B cell (primary cell): Measurements from ENCODE around the gene ANKLE2. TPM values are rescaled to one million over a fixed set of nuclear protein-coding genes. Genes with fewer than 3 reads are reported as not detected.
A peak's percentile ranks its signal among the peaks of the same experiment; 100 is the strongest.

ENCODE experiments used
- ATAC-seq: fragments of 200-7000 bp; cut with Tn5 transposase; one replicate; pipeline ENCODE4 v1.10.0; 2021; ENCODE audit warnings: low read depth, mild to moderate bottlenecking, moderate number of reproducible peaks, moderate library complexity
- CTCF ChIA-PET: fragments of 350-600 bp; sonication (Branson Sonifier 250); formaldehyde crosslinking; loops from one replicate; lab custom pipeline; 2021; ENCODE audit warnings: antibody characterized with exemption, inconsistent platforms; lab: Charles Lee
- POLR2A ChIA-PET: fragments of 350-600 bp; sonication (Branson Sonifier 250); formaldehyde crosslinking; loops from one replicate; lab custom pipeline; 2021; ENCODE audit warnings: antibody characterized with exemption; lab: Charles Lee
- DNase-seq: peaks from one replicate; pipeline ENCODE4 v3.0.0; 2013
- H2AFZ ChIP-seq: 2 replicates; pipeline ENCODE4 v1.6.1; 2012; ENCODE audit warnings: mild to moderate bottlenecking, low read depth, low read length; ENCODE audit not compliant: insufficient read depth, poor library complexity, severe bottlenecking
- H3K27ac ChIP-seq, 2 donors: 1 replicate in 1 of 2; 2 replicates in 1 of 2; pipeline ENCODE4 v1.5.1; 2012 to 2013; ENCODE audit warnings: low read length in 2 of 2, mild to moderate bottlenecking in 2 of 2, moderate library complexity in 1 of 2
- H3K27me3 ChIP-seq, 4 experiments: fragments of 200-600 bp in 1 of 4; sonication (generic) in 1 of 4; replicated peaks in 1 of 4; 1 replicate in 2 of 4; 2 replicates in 2 of 4; pipeline versions ENCODE4 v1.6.1 to v1.7.0; 2013 to 2016; ENCODE audit warnings: low read length in 3 of 4, mild to moderate bottlenecking in 2 of 4, mixed read lengths in 1 of 4, moderate library complexity in 1 of 4; ENCODE audit not compliant: insufficient read depth in 4 of 4, control insufficient read depth in 3 of 4; ENCODE audit errors: control extremely low read depth in 1 of 4
- H3K36me3 ChIP-seq, 2 experiments: replicated peaks in 1 of 2; 1 replicate in 1 of 2; 2 replicates in 1 of 2; pipeline versions ENCODE4 v1.6.1 to v1.7.1; 2013; ENCODE audit warnings: low read length in 1 of 2; ENCODE audit not compliant: insufficient read depth in 2 of 2, control insufficient read depth in 1 of 2; ENCODE audit errors: control extremely low read depth in 1 of 2, extremely low read depth in 1 of 2
- H3K4me1 ChIP-seq, 2 donors: fragments of 200-600 bp in 1 of 2; sonication (generic) in 1 of 2; 1 replicate in 1 of 2; 2 replicates in 1 of 2; pipeline versions ENCODE4 v1.5.1 to v1.6.1; 2013 to 2017; ENCODE audit warnings: low read length in 2 of 2; ENCODE audit not compliant: control insufficient read depth in 2 of 2, insufficient read depth in 2 of 2
- H3K4me2 ChIP-seq: replicated peaks from 2 replicates; pipeline ENCODE3; 2012; ENCODE audit warnings: mild to moderate bottlenecking, low read depth, low read length; ENCODE audit not compliant: poor library complexity, severe bottlenecking
- H3K4me3 ChIP-seq, 5 experiments: fragments of 200-600 bp in 1 of 5; sonication (generic) in 1 of 5; 1 replicate in 3 of 5; 2 replicates in 2 of 5; pipeline versions ENCODE4 v1.5.1 to v1.7.0; 2011 to 2016; ENCODE audit warnings: low read length in 4 of 5, mild to moderate bottlenecking in 4 of 5, low read depth in 2 of 5, control low read depth in 1 of 5, moderate library complexity in 1 of 5; ENCODE audit not compliant: insufficient read depth in 1 of 5; ENCODE audit errors: control extremely low read depth in 1 of 5, extremely low read depth in 1 of 5
- H3K79me2 ChIP-seq: fragments of 200-600 bp; sonication (generic); one replicate; pipeline ENCODE4 v1.6.0; 2016; ENCODE audit warnings: low read length; ENCODE audit not compliant: control insufficient read depth, insufficient read depth
- H3K9ac ChIP-seq: fragments of 200-600 bp; sonication (generic); 2 replicates; pipeline ENCODE4 v1.6.1; 2017; ENCODE audit warnings: mild to moderate bottlenecking, low read length, moderate library complexity
- H3K9me3 ChIP-seq, 3 donors: one replicate each; pipeline versions ENCODE4 v1.6.1 to v1.7.1; 2013; ENCODE audit warnings: low read length in 2 of 3; ENCODE audit not compliant: control insufficient read depth in 2 of 3, insufficient read depth in 1 of 3; ENCODE audit errors: control extremely low read depth in 1 of 3
- H4K20me1 ChIP-seq: 2 replicates; pipeline ENCODE4 v1.6.0; 2012; ENCODE audit warnings: mild to moderate bottlenecking, low read length; ENCODE audit not compliant: insufficient read depth, control insufficient read depth, poor library complexity, severe bottlenecking
- H3K27ac Mint-ChIP-seq: one replicate; pipeline ENCODE4 v1.8.0; 2021; ENCODE audit warnings: mixed read lengths
- H3K27me3 Mint-ChIP-seq: one replicate; pipeline ENCODE4 v1.8.0; 2021; ENCODE audit warnings: mixed read lengths
- H3K4me1 Mint-ChIP-seq: one replicate; pipeline ENCODE4 v1.8.0; 2021; ENCODE audit warnings: mixed read lengths
- H3K4me3 Mint-ChIP-seq: one replicate; pipeline ENCODE4 v1.8.0; 2021; ENCODE audit warnings: mixed read lengths
- H3K9me3 Mint-ChIP-seq: one replicate; pipeline ENCODE4 v1.8.0; 2022; ENCODE audit warnings: mixed read lengths; ENCODE audit not compliant: insufficient read depth
- EZH2 ChIP-seq: IDR thresholded peaks from 2 replicates; pipeline ENCODE4 v1.6.1; 2012; ENCODE audit warnings: borderline replicate concordance, low read depth, mild to moderate bottlenecking, moderate library complexity, low read length; ENCODE audit not compliant: insufficient read depth, poor library complexity, severe bottlenecking
- WGBS: methylation state at CpG from one replicate; pipeline ENCODE4 v1.1.5; 2013; ENCODE audit warnings: missing lambda C conversion rate; ENCODE audit not compliant: insufficient coverage; 5-methylcytosine and 5-hydroxymethylcytosine counted together
- intact Hi-C: fragments of 100-400 bp; cut with micrococcal nuclease; formaldehyde crosslinking; loops from one replicate; pipeline ENCODE4 v1.10.0; 2022
- polyA plus RNA-seq: library from polyadenylated mRNA; depleted of rRNA; stranded (reverse); fragments of >200 nt; gene quantifications from 2 replicates; pipeline ENCODE4 v1.2.3, GENCODE V29; 2012
- total RNA-seq, 2 donors: library from RNA; stranded (reverse); fragments of 120-200 nt in 1 of 2; gene quantifications; 1 replicate in 1 of 2; 2 replicates in 1 of 2; pipeline versions ENCODE4 v1.2.3 to v1.2.4, GENCODE V29; 2013 to 2022
- TF ChIP-seq, protein P1 (sequence below): fragments of 200-600 bp; IDR thresholded peaks from one replicate; pipeline ENCODE4 v1.8.0; 2022; ENCODE audit warnings: antibody characterized with exemption, mild to moderate bottlenecking

ANKLE2 gene
- total and polyA plus RNA-seq, 2 donors (not counting 1 experiment from before 2014, with no cell fraction given) = 105 to 148 TPM

DNA sequence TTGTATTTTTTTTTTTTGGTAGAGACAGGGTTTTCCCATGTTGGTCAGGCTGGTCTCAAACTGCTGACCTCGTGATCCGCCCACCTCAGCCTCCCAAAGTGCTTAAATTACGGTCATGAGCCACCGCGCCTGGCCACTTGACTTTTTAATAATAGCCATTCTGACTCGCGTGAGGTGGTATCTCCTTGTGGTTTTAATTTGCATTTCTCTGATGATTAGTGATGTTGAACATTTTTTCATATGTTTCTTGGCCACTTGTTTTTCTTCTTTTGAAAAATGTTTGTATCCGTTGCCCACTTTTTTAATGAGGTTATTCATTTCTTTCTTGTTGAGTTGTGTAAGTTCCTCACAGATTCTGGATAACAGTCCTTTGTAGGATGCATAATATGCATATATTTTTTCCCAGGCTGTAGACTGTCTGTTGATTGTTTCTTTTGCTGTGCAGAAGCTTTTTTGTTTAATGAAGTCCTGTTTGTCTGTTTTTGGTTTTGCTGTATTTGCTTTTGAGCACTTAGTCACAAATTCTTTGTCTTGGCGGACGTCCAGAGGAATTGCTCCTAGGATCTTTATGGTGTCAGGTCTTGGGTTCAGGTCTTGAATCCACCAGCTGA is 61.3 kb downstream of the ANKLE2 start:
- intact Hi-C loops = no loop called here
- Histone ChIP-seq H3K27me3 (no peaks in the 10 kb centered on the region), H2AFZ (no peak overlapping the region), H3K4me3 (no peak overlapping the region), H4K20me1 (no peaks in the 10 kb centered on the region), H3K36me3 (peaks cover 0 to 8% of the 10 kb centered on the region in 2 experiments), H3K4me1 (peaks cover 6 to 11% of the 10 kb centered on the region in 2 donors), H3K27ac (no peak overlapping the region), H3K9me3 (peaks cover 0 to 4% (median 0%) of the 10 kb centered on the region in 3 donors), H3K4me2 (peak overlapping the region; percentile 34), H3K79me2 (peaks cover 2% of the 10 kb centered on the region), H3K9ac (no peak overlapping the region)
- Mint-ChIP-seq H3K4me3 (peak overlapping the region; percentile 35), H3K27ac (peak overlapping the region; percentile 0), H3K27me3 (no peaks in the 10 kb centered on the region), H3K4me1 (peaks cover 19% of the 10 kb centered on the region), H3K9me3 (peaks cover 4% of the 10 kb centered on the region)
- ChIA-PET POLR2A (no interaction called here), CTCF (no interaction called here)
- no peak for TF ChIP-seq EZH2
- TF ChIP-seq, protein P1, sequence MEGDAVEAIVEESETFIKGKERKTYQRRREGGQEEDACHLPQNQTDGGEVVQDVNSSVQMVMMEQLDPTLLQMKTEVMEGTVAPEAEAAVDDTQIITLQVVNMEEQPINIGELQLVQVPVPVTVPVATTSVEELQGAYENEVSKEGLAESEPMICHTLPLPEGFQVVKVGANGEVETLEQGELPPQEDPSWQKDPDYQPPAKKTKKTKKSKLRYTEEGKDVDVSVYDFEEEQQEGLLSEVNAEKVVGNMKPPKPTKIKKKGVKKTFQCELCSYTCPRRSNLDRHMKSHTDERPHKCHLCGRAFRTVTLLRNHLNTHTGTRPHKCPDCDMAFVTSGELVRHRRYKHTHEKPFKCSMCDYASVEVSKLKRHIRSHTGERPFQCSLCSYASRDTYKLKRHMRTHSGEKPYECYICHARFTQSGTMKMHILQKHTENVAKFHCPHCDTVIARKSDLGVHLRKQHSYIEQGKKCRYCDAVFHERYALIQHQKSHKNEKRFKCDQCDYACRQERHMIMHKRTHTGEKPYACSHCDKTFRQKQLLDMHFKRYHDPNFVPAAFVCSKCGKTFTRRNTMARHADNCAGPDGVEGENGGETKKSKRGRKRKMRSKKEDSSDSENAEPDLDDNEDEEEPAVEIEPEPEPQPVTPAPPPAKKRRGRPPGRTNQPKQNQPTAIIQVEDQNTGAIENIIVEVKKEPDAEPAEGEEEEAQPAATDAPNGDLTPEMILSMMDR = no peak
- peak; percentile 35 for DNase-seq
- WGBS = 67% methylated on average over 3 of the region's 10 CpGs
- peak; percentile 24 for ATAC-seq

DNA sequence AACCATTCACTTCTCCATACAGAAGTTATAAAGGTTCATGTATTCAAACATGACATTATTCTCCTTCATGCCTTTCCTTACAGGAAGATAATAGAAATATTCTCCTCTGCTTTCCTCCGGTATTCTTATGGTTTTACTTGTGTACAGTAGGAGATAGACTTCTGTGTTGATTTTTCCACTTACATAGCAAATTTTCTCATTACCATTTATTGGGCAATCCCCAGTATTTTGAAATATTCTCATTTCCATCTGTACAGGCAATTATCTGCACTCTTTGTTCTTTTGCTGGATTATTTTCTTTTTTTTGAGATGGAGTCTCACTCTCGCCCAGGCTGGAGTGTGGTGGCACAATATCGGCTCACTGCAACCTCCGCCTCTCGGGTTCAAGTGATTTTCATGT is 63.3 kb downstream of the ANKLE2 start:
- DNase-seq (no peak), ATAC-seq (no peak)
- POLR2A ChIA-PET = no interaction called here
- H3K4me3 Mint-ChIP-seq = no peak overlapping the region
- CTCF ChIA-PET = no interaction called here
- H3K4me1 Mint-ChIP-seq = peaks cover 15% of the 10 kb centered on the region
- Histone ChIP-seq H3K36me3 (no peaks in the 10 kb centered on the region), H3K9ac (no peak overlapping the region), H3K4me1 (peaks cover 6 to 11% of the 10 kb centered on the region in 2 donors), H2AFZ (no peak overlapping the region), H3K79me2 (peaks cover 2% of the 10 kb centered on the region), H3K9me3 (no peaks in the 10 kb centered on the region), H4K20me1 (no peaks in the 10 kb centered on the region), H3K4me3 (no peak overlapping the region), H3K27me3 (no peaks in the 10 kb centered on the region), H3K27ac (no peak overlapping the region), H3K4me2 (no peak overlapping the region)
- TF ChIP-seq, protein P1 = no peak
- TF ChIP-seq EZH2 = no peak
- no peak overlapping the region for H3K27ac Mint-ChIP-seq
- H3K9me3 Mint-ChIP-seq = peaks cover 2% of the 10 kb centered on the region
- 96% methylated on average over 4 of the region's 5 CpGs for WGBS
- H3K27me3 Mint-ChIP-seq = no peaks in the 10 kb centered on the region
- intact Hi-C loops = no loop called here
